ENCODE results near the gene XIRP2.
A peak's percentile ranks its signal among the peaks of the same experiment; 100 is the strongest.
"Not testable (repeated sequence)": the region's sequence is repeated elsewhere in the genome, so short reads cannot be mapped to it uniquely, and the experiment has no call there.

XIRP2 gene

GRCh38 chr2:167052825-167053224 lies 164.5 kb downstream of the XIRP2 start:
- no peak for DNase-seq

- no peak for DNase-seq
These were observed 166.6 kb downstream of the XIRP2 start for GRCh38 chr2:167054881-167055280.

GRCh38 chr2:167057446-167057845 lies 169.2 kb downstream of the XIRP2 start:
- no peak for DNase-seq

GRCh38 chr2:167059173-167059572 lies 170.9 kb downstream of the XIRP2 start:
- no peak for DNase-seq

- no peak for DNase-seq
These were observed 181.6 kb downstream of the XIRP2 start for GRCh38 chr2:167069855-167070254.

GRCh38 chr2:167075708-167076107 lies 187.4 kb downstream of the XIRP2 start:
- DNase-seq, result not testable (repeated sequence)

GRCh38 chr2:167098931-167099330 lies 210.7 kb downstream of the XIRP2 start:
- DNase-seq, result not testable (repeated sequence)

GRCh38 chr2:167100506-167100905 lies 212.2 kb downstream of the XIRP2 start:
- DNase-seq, result no peak

- DNase-seq, result no peak
These were observed 214.9 kb downstream of the XIRP2 start for GRCh38 chr2:167103028-167103756.

- no peak for DNase-seq
These were observed 215.5 kb downstream of the XIRP2 start for GRCh38 chr2:167103757-167104133.

- DNase-seq, result no peak
These were observed 216.4 kb downstream of the XIRP2 start for GRCh38 chr2:167104691-167105090.

GRCh38 chr2:167109682-167110081 lies 221.4 kb downstream of the XIRP2 start:
- not testable (repeated sequence) for DNase-seq

- DNase-seq, result no peak
These were observed 222.1 kb downstream of the XIRP2 start for GRCh38 chr2:167110345-167110744.

- no peak for DNase-seq
These were observed 225.7 kb downstream of the XIRP2 start for GRCh38 chr2:167114018-167114417.

- no peak for DNase-seq
These were observed 227.3 kb downstream of the XIRP2 start for GRCh38 chr2:167115541-167115940.

- no peak for DNase-seq
These were observed 234.1 kb downstream of the XIRP2 start for GRCh38 chr2:167122389-167122788.

- DNase-seq, result no peak
These were observed 237.9 kb downstream of the XIRP2 start for GRCh38 chr2:167126165-167126564.

- peak; percentile 43 for DNase-seq
These were observed 238.9 kb downstream of the XIRP2 start for GRCh38 chr2:167127135-167127534.

GRCh38 chr2:167128130-167128529 lies 239.8 kb downstream of the XIRP2 start:
- no peak for DNase-seq

GRCh38 chr2:167132066-167132465 lies 243.8 kb downstream of the XIRP2 start:
- no peak for DNase-seq

- no peak for DNase-seq
These were observed 244.8 kb downstream of the XIRP2 start for GRCh38 chr2:167132906-167133555.

GRCh38 chr2:167133614-167134013 lies 245.3 kb downstream of the XIRP2 start:
- DNase-seq, result no peak

- peak; percentile 18 for DNase-seq
These were observed 246.2 kb downstream of the XIRP2 start for GRCh38 chr2:167134381-167135072.

- peak; percentile 61 for DNase-seq
These were observed 247.4 kb downstream of the XIRP2 start for GRCh38 chr2:167135706-167136105.
